ENCODE results near the gene PPIL6.
A peak's percentile ranks its signal among the peaks of the same experiment; 100 is the strongest.

Gene PPIL6

DNA sequence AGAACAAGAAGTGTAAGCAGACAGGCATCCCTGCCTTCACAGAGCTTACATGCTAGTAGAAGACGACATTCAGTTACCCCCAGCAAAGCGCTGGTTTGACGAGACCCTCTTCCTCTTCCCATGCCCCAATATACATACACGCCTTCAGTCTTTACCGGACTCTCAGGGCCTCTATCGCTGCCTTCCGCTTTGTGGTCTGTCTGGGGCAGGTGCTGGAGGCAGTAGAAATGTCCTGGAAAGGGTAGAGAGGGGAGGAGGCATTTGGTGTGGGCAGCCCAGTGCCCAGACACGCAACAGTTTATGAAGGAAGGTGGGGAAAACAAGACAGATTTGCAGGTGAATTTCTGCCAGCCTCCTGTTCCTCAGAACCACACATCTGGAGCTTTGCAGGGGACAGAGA lies 6.1 kb upstream of the PPIL6 start:
- peaks cover 42% of the 10 kb centered on the region for H3K36me3 ChIP-seq

GRCh38 chr6:109446072-109446471 lies 5.6 kb upstream of the PPIL6 start:
- H3K9me3 ChIP-seq (ENCODE audit: severe bottlenecking) = no peaks in the 10 kb centered on the region
- H3K27ac ChIP-seq = no peak overlapping the region
- no peak overlapping the region for H3K4me3 ChIP-seq (ENCODE audit: low read depth, low read length)
- H3K36me3 ChIP-seq = peaks cover 42% of the 10 kb centered on the region
- TF ChIP-seq, protein P1, sequence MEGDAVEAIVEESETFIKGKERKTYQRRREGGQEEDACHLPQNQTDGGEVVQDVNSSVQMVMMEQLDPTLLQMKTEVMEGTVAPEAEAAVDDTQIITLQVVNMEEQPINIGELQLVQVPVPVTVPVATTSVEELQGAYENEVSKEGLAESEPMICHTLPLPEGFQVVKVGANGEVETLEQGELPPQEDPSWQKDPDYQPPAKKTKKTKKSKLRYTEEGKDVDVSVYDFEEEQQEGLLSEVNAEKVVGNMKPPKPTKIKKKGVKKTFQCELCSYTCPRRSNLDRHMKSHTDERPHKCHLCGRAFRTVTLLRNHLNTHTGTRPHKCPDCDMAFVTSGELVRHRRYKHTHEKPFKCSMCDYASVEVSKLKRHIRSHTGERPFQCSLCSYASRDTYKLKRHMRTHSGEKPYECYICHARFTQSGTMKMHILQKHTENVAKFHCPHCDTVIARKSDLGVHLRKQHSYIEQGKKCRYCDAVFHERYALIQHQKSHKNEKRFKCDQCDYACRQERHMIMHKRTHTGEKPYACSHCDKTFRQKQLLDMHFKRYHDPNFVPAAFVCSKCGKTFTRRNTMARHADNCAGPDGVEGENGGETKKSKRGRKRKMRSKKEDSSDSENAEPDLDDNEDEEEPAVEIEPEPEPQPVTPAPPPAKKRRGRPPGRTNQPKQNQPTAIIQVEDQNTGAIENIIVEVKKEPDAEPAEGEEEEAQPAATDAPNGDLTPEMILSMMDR (IDR thresholded peaks at IDR 0.05; ENCODE audit: low read depth, low read length) = no peak
- no peaks in the 10 kb centered on the region for H3K27me3 ChIP-seq (ENCODE audit: insufficient read depth, low read depth, severe bottlenecking)
- no peak for DNase-seq

More for the DNA sequence above, 6.1 kb upstream of the PPIL6 start:
- no peak overlapping the region for H3K4me3 ChIP-seq (ENCODE audit: low read depth, low read length)
- no peaks in the 10 kb centered on the region for H3K9me3 ChIP-seq (ENCODE audit: severe bottlenecking)
- no peaks in the 10 kb centered on the region for H3K27me3 ChIP-seq (ENCODE audit: insufficient read depth, low read depth, severe bottlenecking)
- H3K27ac ChIP-seq = no peak overlapping the region
- DNase-seq = no peak
- TF ChIP-seq, protein P1 (IDR thresholded peaks at IDR 0.05; ENCODE audit: low read depth, low read length) = no peak

GRCh38 chr6:109445382-109445781 lies 5.0 kb upstream of the PPIL6 start:
- DNase-seq = no peak
- H3K36me3 ChIP-seq = peaks cover 42% of the 10 kb centered on the region
- no peak overlapping the region for H3K27ac ChIP-seq
- no peak overlapping the region for H3K4me3 ChIP-seq (ENCODE audit: low read depth, low read length)
- H3K27me3 ChIP-seq (ENCODE audit: insufficient read depth, low read depth, severe bottlenecking) = no peaks in the 10 kb centered on the region
- H3K9me3 ChIP-seq (ENCODE audit: severe bottlenecking) = no peaks in the 10 kb centered on the region
- TF ChIP-seq, protein P1 (IDR thresholded peaks at IDR 0.05; ENCODE audit: low read depth, low read length) = 0 out of 2 replicates have a peak, but pooled peaks have one; percentile 16

GRCh38 chr6:109443425-109443950 lies 3.1 kb upstream of the PPIL6 start:
- Histone ChIP-seq H3K27ac (no peak overlapping the region), H3K36me3 (peaks cover 42% of the 10 kb centered on the region), H3K27me3 (ENCODE audit: insufficient read depth, low read depth, severe bottlenecking) (no peaks in the 10 kb centered on the region), H3K4me3 (ENCODE audit: low read depth, low read length) (no peak overlapping the region), H3K9me3 (ENCODE audit: severe bottlenecking) (no peaks in the 10 kb centered on the region)
- DNase-seq = no peak
- TF ChIP-seq, protein P1 (IDR thresholded peaks at IDR 0.05; ENCODE audit: low read depth, low read length) = no peak

DNA sequence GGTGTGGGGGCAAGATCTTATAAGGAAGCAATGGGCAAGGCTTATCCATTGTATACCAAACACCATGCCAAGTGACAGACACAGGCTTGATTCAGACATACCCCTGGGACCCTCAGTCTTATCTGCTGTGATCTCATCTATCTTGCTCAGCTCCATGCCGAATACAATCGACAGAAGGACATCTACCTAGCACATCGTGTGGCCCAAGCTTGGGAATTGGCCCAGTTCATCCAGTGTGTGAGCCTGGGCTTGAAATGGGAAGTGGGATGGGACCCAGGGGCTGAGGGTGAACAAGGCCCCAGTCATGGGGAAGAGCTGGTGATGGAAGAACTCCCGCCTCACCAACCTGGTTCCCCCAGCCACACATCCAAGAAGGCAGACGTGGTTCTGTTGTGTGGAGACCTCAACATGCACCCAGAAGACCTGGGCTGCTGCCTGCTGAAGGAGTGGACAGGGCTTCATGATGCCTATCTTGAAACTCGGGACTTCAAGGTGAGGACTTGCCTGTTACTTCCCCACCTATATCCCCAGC lies 2.0 kb upstream of the PPIL6 start:
- H3K9me3 ChIP-seq (ENCODE audit: severe bottlenecking) = no peaks in the 10 kb centered on the region
- H3K27ac ChIP-seq = no peak overlapping the region
- TF ChIP-seq, protein P1 (IDR thresholded peaks at IDR 0.05; ENCODE audit: low read depth, low read length) = no peak
- DNase-seq = no peak
- H3K4me3 ChIP-seq (ENCODE audit: low read depth, low read length) = no peak overlapping the region
- H3K36me3 ChIP-seq = peaks cover 42% of the 10 kb centered on the region
- H3K27me3 ChIP-seq (ENCODE audit: insufficient read depth, low read depth, severe bottlenecking) = no peaks in the 10 kb centered on the region
